ENCODE results near the gene PPP3CB.

Gene PPP3CB

GRCh38 chr10:73459683-73460314 is 36.0 kb downstream of the PPP3CB start:
- no peak overlapping the region for H3K27ac ChIP-seq (ENCODE audit: poor library complexity, severe bottlenecking)
- H3K4me3 ChIP-seq (ENCODE audit: severe bottlenecking): no peak overlapping the region
- DNase-seq (ENCODE audit: low spot score) (no peak), ATAC-seq (ENCODE audit: low read depth) (no peak)
- H3K9me3 ChIP-seq (ENCODE audit: severe bottlenecking): no peaks in the 10 kb centered on the region
- no peaks in the 10 kb centered on the region for H3K36me3 ChIP-seq (ENCODE audit: low read depth)
- no peaks in the 10 kb centered on the region for H3K27me3 ChIP-seq (ENCODE audit: insufficient read depth, poor library complexity, severe bottlenecking)
- TF ChIP-seq CTCF (IDR thresholded peaks at IDR 0.05; ENCODE audit: poor library complexity, severe bottlenecking): no peak
- no peaks in the 10 kb centered on the region for H3K4me1 ChIP-seq (ENCODE audit: insufficient read depth, poor library complexity, severe bottlenecking)

- H3K9me3 ChIP-seq (ENCODE audit: severe bottlenecking): no peaks in the 10 kb centered on the region
- peaks cover 14% of the 10 kb centered on the region for H3K36me3 ChIP-seq (ENCODE audit: low read depth)
- no peak for ATAC-seq (ENCODE audit: low read depth)
- DNase-seq (ENCODE audit: low spot score): no peak
- H3K4me1 ChIP-seq (ENCODE audit: insufficient read depth, poor library complexity, severe bottlenecking): no peaks in the 10 kb centered on the region
- H3K27ac ChIP-seq (ENCODE audit: poor library complexity, severe bottlenecking): no peak overlapping the region
- TF ChIP-seq CTCF (IDR thresholded peaks at IDR 0.05; ENCODE audit: poor library complexity, severe bottlenecking): no peak
- H3K27me3 ChIP-seq (ENCODE audit: insufficient read depth, poor library complexity, severe bottlenecking): no peaks in the 10 kb centered on the region
- no peak overlapping the region for H3K4me3 ChIP-seq (ENCODE audit: severe bottlenecking)
Observed at GRCh38 chr10:73456187-73456890, 39.5 kb downstream of the PPP3CB start.

GRCh38 chr10:73449113-73449512 is 46.7 kb downstream of the PPP3CB start:
- Histone ChIP-seq H3K27ac (ENCODE audit: poor library complexity, severe bottlenecking) (no peak overlapping the region), H3K27me3 (ENCODE audit: insufficient read depth, poor library complexity, severe bottlenecking) (no peaks in the 10 kb centered on the region), H3K9me3 (ENCODE audit: severe bottlenecking) (no peaks in the 10 kb centered on the region), H3K4me1 (ENCODE audit: insufficient read depth, poor library complexity, severe bottlenecking) (no peaks in the 10 kb centered on the region), H3K36me3 (ENCODE audit: low read depth) (peaks cover 13% of the 10 kb centered on the region), H3K4me3 (ENCODE audit: severe bottlenecking) (no peak overlapping the region)
- TF ChIP-seq CTCF (IDR thresholded peaks at IDR 0.05; ENCODE audit: poor library complexity, severe bottlenecking): no peak
- ATAC-seq (ENCODE audit: low read depth) (no peak), DNase-seq (ENCODE audit: low spot score) (no peak)

DNA sequence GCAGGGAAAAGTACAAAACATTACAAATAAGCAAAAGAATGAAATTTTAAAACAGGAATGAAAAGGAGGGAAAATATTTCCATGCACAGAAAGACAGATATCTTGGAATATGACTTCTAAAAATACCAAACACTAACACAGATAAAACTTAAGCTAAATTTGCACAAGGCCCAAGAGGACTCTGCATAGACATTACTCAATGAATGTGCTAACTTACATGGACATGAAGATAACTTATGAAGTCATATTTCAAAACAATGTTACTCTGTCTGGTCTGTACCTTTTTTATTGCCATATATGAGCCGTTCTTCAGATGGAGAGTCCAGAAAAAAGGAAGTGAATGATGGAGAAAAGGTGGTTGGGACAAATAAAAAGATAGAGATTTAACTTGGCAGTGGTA is 47.4 kb downstream of the PPP3CB start:
- TF ChIP-seq CTCF (IDR thresholded peaks at IDR 0.05; ENCODE audit: poor library complexity, severe bottlenecking): no peak
- peaks cover 11% of the 10 kb centered on the region for H3K36me3 ChIP-seq (ENCODE audit: low read depth)
- H3K27ac ChIP-seq (ENCODE audit: poor library complexity, severe bottlenecking): no peak overlapping the region

GRCh38 chr10:73446926-73447325 is 48.9 kb downstream of the PPP3CB start:
- no peak for ATAC-seq (ENCODE audit: low read depth)
- Histone ChIP-seq H3K27ac (ENCODE audit: poor library complexity, severe bottlenecking) (no peak overlapping the region), H3K4me1 (ENCODE audit: insufficient read depth, poor library complexity, severe bottlenecking) (no peaks in the 10 kb centered on the region), H3K4me3 (ENCODE audit: severe bottlenecking) (no peak overlapping the region), H3K9me3 (ENCODE audit: severe bottlenecking) (no peaks in the 10 kb centered on the region), H3K27me3 (ENCODE audit: insufficient read depth, poor library complexity, severe bottlenecking) (no peaks in the 10 kb centered on the region), H3K36me3 (ENCODE audit: low read depth) (peaks cover 5% of the 10 kb centered on the region; the same call in 1 of the 2 replicates)
- DNase-seq (ENCODE audit: low spot score): no peak
- TF ChIP-seq CTCF (IDR thresholded peaks at IDR 0.05; ENCODE audit: poor library complexity, severe bottlenecking): no peak

More for the DNA sequence above, 47.4 kb downstream of the PPP3CB start:
- Histone ChIP-seq H3K27me3 (ENCODE audit: insufficient read depth, poor library complexity, severe bottlenecking) (no peaks in the 10 kb centered on the region), H3K9me3 (ENCODE audit: severe bottlenecking) (no peaks in the 10 kb centered on the region), H3K4me1 (ENCODE audit: insufficient read depth, poor library complexity, severe bottlenecking) (no peaks in the 10 kb centered on the region), H3K4me3 (ENCODE audit: severe bottlenecking) (no peak overlapping the region)
- DNase-seq (ENCODE audit: low spot score): no peak
- ATAC-seq (ENCODE audit: low read depth): no peak

Data from RWPE2 (cell line).